GM13976 (cell line): Measurements from ENCODE around the gene MYL2.

Experiments used
- DNase-seq: peaks from one replicate; pipeline ENCODE4 v3.0.0; 2012; ENCODE audit warnings: low spot score
- CTCF ChIP-seq: IDR thresholded peaks from 2 replicates; pipeline ENCODE4 v1.5.1; 2012; ENCODE audit warnings: borderline replicate concordance, mild to moderate bottlenecking; ENCODE audit not compliant: insufficient read depth; ENCODE audit errors: extremely low read depth, missing control alignments, control extremely low read depth
- in situ Hi-C: fragments of 300-500 bp; cut with MboI; formaldehyde crosslinking; loops from one replicate; pipeline ENCODE4 v1.12.0; 2022; ENCODE audit warnings: low sequenced_read_pairs, mixed read lengths, inconsistent platforms; ENCODE audit not compliant: unreplicated experiment

The MYL2 gene

GRCh38 chr12:110913119-110914056, 7.0 kb downstream of the MYL2 start:
- in situ Hi-C loops: no loop called here
- DNase-seq: peak; percentile 82
- TF ChIP-seq CTCF: no peak

GRCh38 chr12:110912263-110912662, 8.1 kb downstream of the MYL2 start:
- in situ Hi-C loops: no loop called here
- DNase-seq: no peak
- TF ChIP-seq CTCF: no peak

- in situ Hi-C loops: no loop called here
- no peak for TF ChIP-seq CTCF
- DNase-seq: no peak
Measured at GRCh38 chr12:110908377-110909152, 11.8 kb downstream of the MYL2 start.

- in situ Hi-C loops: no loop called here
- TF ChIP-seq CTCF: no peak
Measured at GRCh38 chr12:110907583-110907982, 12.8 kb downstream of the MYL2 start.

GRCh38 chr12:110906985-110907384, 13.4 kb downstream of the MYL2 start:
- in situ Hi-C loops: no loop called here
- DNase-seq: no peak
- TF ChIP-seq CTCF: no peak

More at GRCh38 chr12:110907583-110907982, 12.8 kb downstream of the MYL2 start:
- no peak for DNase-seq

GRCh38 chr12:110906516-110906915, 13.9 kb downstream of the MYL2 start:
- in situ Hi-C loops: no loop called here
- TF ChIP-seq CTCF: no peak
- DNase-seq: no peak
